H1 (cell line): ENCODE results near the gene SMCHD1.

Source experiments
- ATF3 ChIP-seq: IDR thresholded peaks from 2 replicates; pipeline ENCODE4 v1.6.1; 2011; ENCODE audit warnings: low read depth, mild to moderate bottlenecking, low read length; ENCODE audit not compliant: insufficient read depth
- CBX5 ChIP-seq: fragments of 300-800, 300-1000 bp; sonication (generic); IDR thresholded peaks from 2 replicates; pipeline ENCODE4 v1.7.1; 2016; ENCODE audit warnings: antibody characterized with exemption, low read length, low read depth
- CREB1 ChIP-seq: IDR thresholded peaks from 2 replicates; pipeline ENCODE4 v1.6.1; 2012; ENCODE audit warnings: inconsistent platforms
- CTBP2 ChIP-seq: IDR thresholded peaks from 2 replicates; pipeline ENCODE4 v1.7.0; 2011; ENCODE audit warnings: borderline replicate concordance, mild to moderate bottlenecking, moderate library complexity, mixed read lengths, low read length; ENCODE audit not compliant: insufficient read depth, insufficient read length
- CTCF ChIP-seq, 3 experiments: IDR thresholded peaks; 1 replicate in 2 of 3; 2 replicates in 1 of 3; pipeline versions ENCODE4 v1.5.1 to v1.6.1; 2011; ENCODE audit warnings: low read length in 3 of 3, mild to moderate bottlenecking in 3 of 3, inconsistent platforms in 2 of 3, low read depth in 1 of 3, moderate library complexity in 1 of 3; ENCODE audit not compliant: insufficient read depth in 1 of 3; ENCODE audit errors: control extremely low read depth in 1 of 3
- EP300 ChIP-seq, 2 experiments: IDR thresholded peaks; 1 replicate in 1 of 2; 2 replicates in 1 of 2; pipeline ENCODE4 v1.6.1; 2011 to 2012; ENCODE audit warnings: low read depth in 2 of 2, low read length in 2 of 2, mild to moderate bottlenecking in 2 of 2, borderline replicate concordance in 1 of 2, inconsistent platforms in 1 of 2, moderate library complexity in 1 of 2
- GABPA ChIP-seq: IDR thresholded peaks from 2 replicates; pipeline ENCODE4 v1.6.1; 2011; ENCODE audit warnings: mild to moderate bottlenecking, low read length, moderate library complexity, borderline replicate concordance; ENCODE audit not compliant: insufficient read depth
- JUN ChIP-seq: IDR thresholded peaks from 2 replicates; pipeline ENCODE4 v1.6.1; 2011; ENCODE audit warnings: low read depth, mild to moderate bottlenecking, improper control_type of control experiment, low read length
- POLR2A ChIP-seq, 2 experiments: IDR thresholded peaks; 1 replicate in 1 of 2; 2 replicates in 1 of 2; pipeline ENCODE4 v1.6.1; 2011; ENCODE audit warnings: low read depth in 2 of 2, low read length in 2 of 2, mild to moderate bottlenecking in 2 of 2; ENCODE audit errors: control extremely low read depth in 1 of 2
- POLR2AphosphoS5 ChIP-seq: IDR thresholded peaks from 2 replicates; pipeline ENCODE4 v1.6.1; 2011; ENCODE audit warnings: low read depth, low read length
- TAF1 ChIP-seq: IDR thresholded peaks from 2 replicates; pipeline ENCODE4 v1.6.1; 2011; ENCODE audit warnings: mild to moderate bottlenecking, low read depth, low read length
- TEAD4 ChIP-seq: IDR thresholded peaks from 2 replicates; pipeline ENCODE4 v1.6.1; 2012; ENCODE audit warnings: low read depth, low read length, inconsistent platforms, mixed read lengths

- TF ChIP-seq ATF3, result no peak
- TF ChIP-seq EP300 (IDR thresholded peaks at IDR 0.05; ENCODE audit: borderline replicate concordance in 1 of 2, low read depth in 2 of 2, low read length in 2 of 2), result no peak
- no peak for TF ChIP-seq CTBP2
- no peak for TF ChIP-seq TAF1
- TF ChIP-seq GABPA, result no peak
- no peak for TF ChIP-seq POLR2A (IDR thresholded peaks at IDR 0.05; ENCODE audit: control extremely low read depth in 1 of 2, low read depth in 2 of 2, low read length in 2 of 2)
- TF ChIP-seq POLR2AphosphoS5, result no peak
- no peak for TF ChIP-seq CREB1
- no peak for TF ChIP-seq CTCF (IDR thresholded peaks at IDR 0.05; ENCODE audit: control extremely low read depth in 1 of 3, insufficient read depth in 1 of 3, low read depth in 1 of 3, low read length in 3 of 3)
- TF ChIP-seq JUN, result no peak
- TF ChIP-seq TEAD4, result no peak
- no peak for TF ChIP-seq CBX5
Observed at GRCh38 chr18:2651981-2652380, 3.5 kb upstream of the SMCHD1 start.
